Liver (tissue), 9 donors: Measurements from ENCODE around the gene RFWD3. TPM values are rescaled to one million over a fixed set of nuclear protein-coding genes. Genes with fewer than 3 reads are reported as not detected.

Experiments
- DNase-seq: peaks from one replicate; pipeline ENCODE4 v3.0.0-alpha.2; 2017; ENCODE audit warnings: low spot score
- H3K27ac ChIP-seq, 2 donors: one replicate each; pipeline ENCODE4 v1.7.0; 2013; ENCODE audit warnings: inconsistent platforms in 2 of 2, low read length in 2 of 2, control low read depth in 1 of 2, low read depth in 1 of 2, mild to moderate bottlenecking in 1 of 2
- H3K27me3 ChIP-seq, 4 donors: one replicate each; pipeline versions ENCODE4 v1.6.1 to v1.7.0; 2013; ENCODE audit warnings: low read length in 3 of 4, inconsistent platforms in 1 of 4, mild to moderate bottlenecking in 1 of 4, moderate library complexity in 1 of 4; ENCODE audit not compliant: control insufficient read depth in 4 of 4, insufficient read depth in 4 of 4
- H3K36me3 ChIP-seq, 4 donors: one replicate each; pipeline versions ENCODE4 v1.6.1 to v1.7.0; 2013; ENCODE audit warnings: low read length in 3 of 4, mild to moderate bottlenecking in 3 of 4, low read depth in 1 of 4, moderate library complexity in 1 of 4; ENCODE audit not compliant: control insufficient read depth in 4 of 4, insufficient read depth in 3 of 4
- H3K4me1 ChIP-seq, 4 donors: one replicate each; pipeline versions ENCODE4 v1.6.1 to v1.7.0; 2013; ENCODE audit warnings: low read length in 3 of 4, mild to moderate bottlenecking in 3 of 4, moderate library complexity in 1 of 4; ENCODE audit not compliant: control insufficient read depth in 4 of 4, insufficient read depth in 4 of 4
- H3K4me3 ChIP-seq, 3 donors: one replicate each; pipeline versions ENCODE4 v1.6.1 to v1.7.0; 2013; ENCODE audit warnings: low read length in 3 of 3, control low read depth in 1 of 3, low read depth in 1 of 3, mild to moderate bottlenecking in 1 of 3
- H3K9ac ChIP-seq, 2 donors: one replicate each; pipeline ENCODE4 v1.7.0; 2013; ENCODE audit warnings: low read length in 2 of 2, mild to moderate bottlenecking in 2 of 2, moderate library complexity in 2 of 2, control low read depth in 1 of 2, low read depth in 1 of 2
- H3K9me3 ChIP-seq, 4 donors: one replicate each; pipeline versions ENCODE4 v1.6.1 to v1.7.0; 2013; ENCODE audit warnings: low read length in 3 of 4; ENCODE audit not compliant: control insufficient read depth in 4 of 4
- EGR1 ChIP-seq, 2 donors: IDR thresholded peaks; 2 replicates each; pipeline ENCODE4 v1.6.1; 2016 to 2018; ENCODE audit warnings: antibody characterized with exemption in 2 of 2, low read depth in 2 of 2
- FOXA1 ChIP-seq: IDR thresholded peaks from 2 replicates; pipeline ENCODE4 v1.6.1; 2016; ENCODE audit warnings: antibody characterized with exemption
- FOXA2 ChIP-seq: IDR thresholded peaks from 2 replicates; pipeline ENCODE4 v1.6.1; 2016; ENCODE audit warnings: antibody characterized with exemption
- GABPA ChIP-seq, 2 donors: IDR thresholded peaks in 1 of 2; conservative IDR thresholded peaks in 1 of 2; 2 replicates each; pipeline ENCODE4 v1.6.1; 2016; ENCODE audit warnings: antibody characterized with exemption in 2 of 2, mild to moderate bottlenecking in 1 of 2, moderate library complexity in 1 of 2
- HNF4G ChIP-seq: IDR thresholded peaks from 2 replicates; pipeline ENCODE4 v1.6.1; 2016; ENCODE audit warnings: antibody characterized with exemption
- JUND ChIP-seq, 2 donors: IDR thresholded peaks; 2 replicates each; pipeline ENCODE4 v1.6.1; 2016; ENCODE audit warnings: antibody characterized with exemption in 2 of 2
- NR2F2 ChIP-seq: IDR thresholded peaks from 2 replicates; pipeline ENCODE4 v1.6.1; 2016; ENCODE audit warnings: antibody characterized with exemption
- RAD21 ChIP-seq, 2 donors: IDR thresholded peaks; 2 replicates each; pipeline ENCODE4 v1.6.1; 2016; ENCODE audit warnings: antibody characterized with exemption in 2 of 2, mild to moderate bottlenecking in 2 of 2
- RXRA ChIP-seq, 2 donors: IDR thresholded peaks; 2 replicates each; pipeline ENCODE4 v1.6.1; 2017 to 2018; ENCODE audit warnings: antibody characterized with exemption in 2 of 2, mild to moderate bottlenecking in 1 of 2
- SP1 ChIP-seq: IDR thresholded peaks from 2 replicates; pipeline ENCODE4 v1.6.1; 2018; ENCODE audit warnings: antibody characterized with exemption, mild to moderate bottlenecking
- TAF1 ChIP-seq: conservative IDR thresholded peaks from 2 replicates; pipeline ENCODE4 v1.6.1; 2016; ENCODE audit warnings: antibody characterized with exemption, mild to moderate bottlenecking
- WGBS: extraction: QIAGEN DNeasy Blood & Tissue Kit; methylation state at CpG from one replicate; pipeline ENCODE4 v1.1.7; 2013; 5-methylcytosine and 5-hydroxymethylcytosine counted together
- polyA plus RNA-seq, 2 donors: library from polyadenylated mRNA; stranded (reverse) in 1 of 2; unstranded in 1 of 2; fragments of 200-250 nt in 1 of 2; fragments of >200 nt in 1 of 2; fragmentation: Nextera tagmentation in 1 of 2; extraction: Ambion mirVana in 1 of 2; gene quantifications; one replicate each; pipeline versions ENCODE4 v1.2.1 to v1.2.3, GENCODE V29; 2013 to 2015
- total RNA-seq, 2 donors: library from RNA; depleted of rRNA; stranded (reverse); fragments of >200 nt; gene quantifications; one replicate each; pipeline ENCODE4 v1.2.3, GENCODE V29; 2014
- TF ChIP-seq, protein P1 (sequence below): IDR thresholded peaks from 2 replicates; pipeline ENCODE4 v1.6.1; 2016; ENCODE audit warnings: antibody characterized with exemption
- TF ChIP-seq, protein P2 (sequence below): IDR thresholded peaks from 2 replicates; pipeline ENCODE4 v1.6.1; 2016; ENCODE audit warnings: antibody characterized with exemption
- TF ChIP-seq, protein P3 (sequence below): fragments of 150-350 bp; IDR thresholded peaks from 2 replicates; pipeline ENCODE4 v1.5.1; 2017; ENCODE audit warnings: improper control_type of control experiment, low read depth, low read length; ENCODE audit not compliant: missing input control
- TF ChIP-seq, protein P4 (sequence below): IDR thresholded peaks from 2 replicates; pipeline ENCODE4 v1.6.1; 2016; ENCODE audit warnings: antibody characterized with exemption
- donor health status: healthy.
- donor health status: healthy.
- donor health status: healthy.
- donor health status: healthy.
- donor health status: healthy.

The RFWD3 gene
- total and polyA plus RNA-seq, 4 donors, result 2.4 to 21.8 (median 9.0) TPM

DNA sequence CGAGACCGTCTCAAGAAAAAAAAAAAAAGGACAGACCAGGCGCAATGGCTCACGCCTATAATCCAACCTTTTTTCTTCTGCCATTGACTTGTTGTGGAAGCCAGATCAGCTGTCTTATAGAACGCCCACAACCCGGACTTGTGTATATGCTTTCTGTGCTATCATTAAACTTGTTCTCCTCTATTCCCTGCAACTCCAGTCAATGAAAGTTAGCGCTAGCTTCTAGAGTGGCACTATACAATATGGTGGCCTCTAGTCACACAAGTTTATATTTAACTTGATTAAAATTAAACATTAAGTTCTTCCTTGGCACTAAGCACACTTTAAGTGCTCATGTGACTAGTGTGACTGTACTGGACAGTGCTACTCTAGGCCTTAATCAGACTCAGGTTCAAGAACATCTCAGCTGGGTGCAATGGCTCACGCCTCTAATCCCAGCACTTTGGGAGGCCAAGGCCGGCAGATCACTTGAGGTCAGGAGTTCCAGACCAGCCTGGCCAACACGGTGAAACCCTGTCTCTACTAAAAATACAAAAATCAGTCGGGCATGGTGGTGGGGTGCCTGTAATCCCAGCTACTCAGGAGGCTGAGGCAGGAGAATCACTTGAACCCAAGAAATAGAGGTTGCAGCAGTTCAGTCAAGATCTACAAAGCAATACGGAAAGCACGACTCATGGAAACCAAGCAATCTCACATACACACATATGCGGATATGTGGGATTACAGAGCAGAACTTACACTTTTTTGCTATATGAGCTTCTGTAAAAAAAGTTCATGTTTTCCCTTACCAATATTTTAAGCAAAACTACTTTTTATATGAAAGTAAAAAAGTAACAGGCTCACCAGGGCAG lies 41.0 kb downstream of the RFWD3 start (continued):
- TF ChIP-seq, protein P1, sequence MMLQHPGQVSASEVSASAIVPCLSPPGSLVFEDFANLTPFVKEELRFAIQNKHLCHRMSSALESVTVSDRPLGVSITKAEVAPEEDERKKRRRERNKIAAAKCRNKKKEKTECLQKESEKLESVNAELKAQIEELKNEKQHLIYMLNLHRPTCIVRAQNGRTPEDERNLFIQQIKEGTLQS, result no peak
- TF ChIP-seq FOXA2 (no peak), EGR1 (IDR thresholded peaks at IDR 0.05; ENCODE audit: low read depth in 2 of 2) (no peak), RAD21 (IDR thresholded peaks at IDR 0.05) (peak in 1 of 2 donors; percentile 10), SP1 (peak; percentile 20), GABPA (IDR thresholded peaks at IDR 0.05 in 1 of 2, conservative IDR thresholded peaks at IDR 0.05 in 1 of 2) (no peak)
- TF ChIP-seq, protein P2, sequence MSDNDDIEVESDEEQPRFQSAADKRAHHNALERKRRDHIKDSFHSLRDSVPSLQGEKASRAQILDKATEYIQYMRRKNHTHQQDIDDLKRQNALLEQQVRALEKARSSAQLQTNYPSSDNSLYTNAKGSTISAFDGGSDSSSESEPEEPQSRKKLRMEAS, result peak; percentile 5

DNA sequence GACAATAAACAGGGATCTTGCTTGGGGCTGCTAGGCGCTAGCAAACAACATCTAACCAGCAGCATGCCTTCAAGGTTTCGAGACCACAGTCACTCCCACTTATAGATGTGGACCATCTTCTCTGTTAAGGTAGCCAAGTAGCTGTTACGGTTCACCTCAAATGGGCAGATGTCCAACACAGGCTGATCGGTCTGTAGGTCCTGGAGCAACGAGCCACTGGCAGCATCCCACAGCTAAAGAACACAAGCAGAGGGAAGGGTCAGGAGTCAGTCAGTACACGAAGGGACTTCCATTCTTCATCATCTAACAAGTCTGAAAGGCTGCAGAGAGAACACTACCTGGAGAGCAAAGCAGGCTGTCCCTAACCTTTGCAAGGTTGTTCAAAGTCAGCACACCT lies 42.8 kb downstream of the RFWD3 start:
- TF ChIP-seq EGR1 (IDR thresholded peaks at IDR 0.05; ENCODE audit: low read depth in 2 of 2) (no peak), FOXA1 (no peak), JUND (IDR thresholded peaks at IDR 0.05) (no peak), NR2F2 (no peak), FOXA2 (no peak), HNF4G (no peak), RXRA (IDR thresholded peaks at IDR 0.05) (no peak), TAF1 (no peak)
- TF ChIP-seq, protein P3, sequence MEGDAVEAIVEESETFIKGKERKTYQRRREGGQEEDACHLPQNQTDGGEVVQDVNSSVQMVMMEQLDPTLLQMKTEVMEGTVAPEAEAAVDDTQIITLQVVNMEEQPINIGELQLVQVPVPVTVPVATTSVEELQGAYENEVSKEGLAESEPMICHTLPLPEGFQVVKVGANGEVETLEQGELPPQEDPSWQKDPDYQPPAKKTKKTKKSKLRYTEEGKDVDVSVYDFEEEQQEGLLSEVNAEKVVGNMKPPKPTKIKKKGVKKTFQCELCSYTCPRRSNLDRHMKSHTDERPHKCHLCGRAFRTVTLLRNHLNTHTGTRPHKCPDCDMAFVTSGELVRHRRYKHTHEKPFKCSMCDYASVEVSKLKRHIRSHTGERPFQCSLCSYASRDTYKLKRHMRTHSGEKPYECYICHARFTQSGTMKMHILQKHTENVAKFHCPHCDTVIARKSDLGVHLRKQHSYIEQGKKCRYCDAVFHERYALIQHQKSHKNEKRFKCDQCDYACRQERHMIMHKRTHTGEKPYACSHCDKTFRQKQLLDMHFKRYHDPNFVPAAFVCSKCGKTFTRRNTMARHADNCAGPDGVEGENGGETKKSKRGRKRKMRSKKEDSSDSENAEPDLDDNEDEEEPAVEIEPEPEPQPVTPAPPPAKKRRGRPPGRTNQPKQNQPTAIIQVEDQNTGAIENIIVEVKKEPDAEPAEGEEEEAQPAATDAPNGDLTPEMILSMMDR, result no peak
- TF ChIP-seq, protein P2, result no peak
- TF ChIP-seq, protein P1, result no peak
- TF ChIP-seq, protein P4, sequence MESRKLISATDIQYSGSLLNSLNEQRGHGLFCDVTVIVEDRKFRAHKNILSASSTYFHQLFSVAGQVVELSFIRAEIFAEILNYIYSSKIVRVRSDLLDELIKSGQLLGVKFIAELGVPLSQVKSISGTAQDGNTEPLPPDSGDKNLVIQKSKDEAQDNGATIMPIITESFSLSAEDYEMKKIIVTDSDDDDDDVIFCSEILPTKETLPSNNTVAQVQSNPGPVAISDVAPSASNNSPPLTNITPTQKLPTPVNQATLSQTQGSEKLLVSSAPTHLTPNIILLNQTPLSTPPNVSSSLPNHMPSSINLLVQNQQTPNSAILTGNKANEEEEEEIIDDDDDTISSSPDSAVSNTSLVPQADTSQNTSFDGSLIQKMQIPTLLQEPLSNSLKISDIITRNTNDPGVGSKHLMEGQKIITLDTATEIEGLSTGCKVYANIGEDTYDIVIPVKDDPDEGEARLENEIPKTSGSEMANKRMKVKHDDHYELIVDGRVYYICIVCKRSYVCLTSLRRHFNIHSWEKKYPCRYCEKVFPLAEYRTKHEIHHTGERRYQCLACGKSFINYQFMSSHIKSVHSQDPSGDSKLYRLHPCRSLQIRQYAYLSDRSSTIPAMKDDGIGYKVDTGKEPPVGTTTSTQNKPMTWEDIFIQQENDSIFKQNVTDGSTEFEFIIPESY, result no peak
- DNase-seq, result no peak
- 54% methylated on average over 6 of the region's 6 CpGs for WGBS
- H3K27me3 ChIP-seq, result no peaks in the 10 kb centered on the region
- no peak overlapping the region for H3K4me3 ChIP-seq
- H3K36me3 ChIP-seq, result peaks cover 2 to 9% (median 5%) of the 10 kb centered on the region in 4 donors
- H3K9ac ChIP-seq, result no peak overlapping the region
- peaks cover 8 to 52% (median 32%) of the 10 kb centered on the region in 4 donors for H3K4me1 ChIP-seq
- no peaks in the 10 kb centered on the region for H3K9me3 ChIP-seq
- H3K27ac ChIP-seq, result no peak overlapping the region
